HEK293T (cell line): ENCODE results near the gene MAS1L.

Source experiments
- BHLHE40 ChIP-seq: fragments of 450-650 bp; IDR thresholded peaks from 2 replicates; pipeline ENCODE4 v1.6.1; 2016; ENCODE audit warnings: mild to moderate bottlenecking, moderate library complexity, borderline replicate concordance
- CTBP1 ChIP-seq: fragments of 450-650 bp; IDR thresholded peaks from 2 replicates; pipeline ENCODE4 v1.6.1; 2016; ENCODE audit warnings: borderline replicate concordance
- FOXA1 ChIP-seq: fragments of 450-650 bp; IDR thresholded peaks from 2 replicates; pipeline ENCODE4 v1.6.1; 2016; ENCODE audit warnings: mild to moderate bottlenecking
- FOXK2 ChIP-seq: fragments of 450-650 bp; IDR thresholded peaks from 2 replicates; pipeline ENCODE4 v1.6.1; 2016; ENCODE audit warnings: mild to moderate bottlenecking
- HDGF ChIP-seq: fragments of 450-650 bp; IDR thresholded peaks from 2 replicates; pipeline ENCODE4 v1.6.1; 2017; ENCODE audit warnings: antibody characterized with exemption, borderline replicate concordance
- L3MBTL2 ChIP-seq: fragments of 450-650 bp; conservative IDR thresholded peaks from 2 replicates; pipeline ENCODE4 v1.6.1; 2016; ENCODE audit warnings: mild to moderate bottlenecking
- SP1 ChIP-seq: fragments of 450-650 bp; IDR thresholded peaks from 2 replicates; pipeline ENCODE4 v1.6.1; 2017
- SUZ12 ChIP-seq: fragments of 450-650 bp; IDR thresholded peaks from 2 replicates; pipeline ENCODE4 v1.6.1; 2016; ENCODE audit warnings: mild to moderate bottlenecking
- TARDBP ChIP-seq: fragments of 450-650 bp; IDR thresholded peaks from 2 replicates; pipeline ENCODE4 v1.6.1; 2016
- ZNF384 ChIP-seq: fragments of 450-650 bp; IDR thresholded peaks from 2 replicates; pipeline ENCODE4 v1.6.1; 2016

- no peak for TF ChIP-seq SUZ12
- TF ChIP-seq CTBP1: no peak
- TF ChIP-seq HDGF: no peak
- no peak for TF ChIP-seq FOXK2
- no peak for TF ChIP-seq SP1
- no peak for TF ChIP-seq BHLHE40
- no peak for TF ChIP-seq FOXA1
- TF ChIP-seq TARDBP: no peak
- no peak for TF ChIP-seq L3MBTL2
- TF ChIP-seq ZNF384: no peak
These were observed 21.5 kb upstream of the MAS1L start for GRCh38 chr6:29509239-29509638.
